A549 (cell line): ENCODE results near the gene KRT72.

Source experiments
- CHD2 ChIP-seq: fragments of 150-350 bp; IDR thresholded peaks from 2 replicates; pipeline ENCODE4 v1.6.1; 2014; ENCODE audit warnings: low read length; ENCODE audit not compliant: partially characterized antibody
- CTCF ChIP-seq: fragments of >200 bp; sonication (Bioruptor Twin); formaldehyde crosslinking; IDR thresholded peaks from 3 replicates; pipeline ENCODE4 v1.5.1; 2016
- KDM5A ChIP-seq: fragments of 200-600 bp; sonication (generic); IDR thresholded peaks from 2 replicates; pipeline ENCODE4 v1.6.1; 2016; ENCODE audit warnings: antibody characterized with exemption, mild to moderate bottlenecking
- MAX ChIP-seq: IDR thresholded peaks from 2 replicates; pipeline ENCODE4 v1.6.1; 2012
- MYC ChIP-seq: IDR thresholded peaks from 2 replicates; pipeline ENCODE4 v1.6.1; 2012; ENCODE audit warnings: mild to moderate bottlenecking, inconsistent platforms, low read length, improper control_type of control experiment, borderline replicate concordance
- POLR2A ChIP-seq: IDR thresholded peaks from 2 replicates; pipeline ENCODE4 v1.6.1; 2012; ENCODE audit warnings: mild to moderate bottlenecking, low read length
- POLR2AphosphoS2 ChIP-seq: conservative IDR thresholded peaks from 2 replicates; pipeline ENCODE4 v1.6.1; 2012; ENCODE audit warnings: low read length, improper control_type of control experiment, inconsistent platforms
- RAD21 ChIP-seq, 2 experiments: fragments of >200 bp in 1 of 2; sonication (Bioruptor Twin) in 1 of 2; formaldehyde crosslinking in 1 of 2; IDR thresholded peaks in 1 of 2; conservative IDR thresholded peaks in 1 of 2; 2 replicates in 1 of 2; 3 replicates in 1 of 2; pipeline ENCODE4 v1.6.1; 2012 to 2018; ENCODE audit warnings: inconsistent platforms in 1 of 2
- SMC3 ChIP-seq: fragments of >200 bp; sonication (Bioruptor Twin); formaldehyde crosslinking; IDR thresholded peaks from 3 replicates; pipeline ENCODE4 v1.6.1; 2018; ENCODE audit warnings: inconsistent platforms

- TF ChIP-seq RAD21 (conservative IDR thresholded peaks at IDR 0.05 in 1 of 2, IDR thresholded peaks at IDR 0.05 in 1 of 2): no peak
- no peak for TF ChIP-seq KDM5A
- no peak for TF ChIP-seq CTCF
- no peak for TF ChIP-seq MAX
- TF ChIP-seq POLR2A: no peak
- no peak for TF ChIP-seq SMC3
- TF ChIP-seq CHD2: no peak
- TF ChIP-seq POLR2AphosphoS2: no peak
- no peak for TF ChIP-seq MYC
These were observed 12.2 kb upstream of the KRT72 start for GRCh38 chr12:52613384-52614030.
